HepG2 (cell line): ENCODE measurements around the gene RPAP3. TPM values are rescaled to one million over a fixed set of nuclear protein-coding genes. Genes with fewer than 3 reads are reported as not detected.

Experiments used
- GTF2F1 ChIP-seq: fragments of 150-350 bp; IDR thresholded peaks from 2 replicates; pipeline ENCODE4 v1.6.1; 2014; ENCODE audit warnings: low read length
- JARID2 ChIP-seq: sonication (generic); formaldehyde crosslinking; IDR thresholded peaks from 2 replicates; pipeline ENCODE4 v1.8.1; 2023; ENCODE audit warnings: missing genetic modification reagents, inconsistent platforms; ENCODE audit not compliant: insufficient replicate concordance
- PHF20 ChIP-seq: sonication (generic); formaldehyde crosslinking; IDR thresholded peaks from 2 replicates; pipeline ENCODE4 v1.5.0; 2020; ENCODE audit warnings: mild to moderate bottlenecking, missing genetic modification reagents
- POGZ ChIP-seq: sonication (generic); formaldehyde crosslinking; IDR thresholded peaks from 2 replicates; pipeline ENCODE4 v1.4.0; 2020; ENCODE audit warnings: mild to moderate bottlenecking, missing genetic modification reagents
- SOX13 ChIP-seq, 3 experiments: fragments of 450-650 bp in 1 of 3; sonication (generic) in 1 of 3; formaldehyde crosslinking in 1 of 3; IDR thresholded peaks in 2 of 3; conservative IDR thresholded peaks in 1 of 3; 2 replicates each; pipeline versions ENCODE4 v1.5.0 to v1.6.1; 2016 to 2020; ENCODE audit warnings: antibody characterized with exemption in 1 of 3, mild to moderate bottlenecking in 1 of 3, missing compliant biosample characterization in 1 of 3, missing genetic modification reagents in 1 of 3, moderate library complexity in 1 of 3
- SOX6 ChIP-seq, 2 experiments: fragments of 450-650 bp in 1 of 2; sonication (generic) in 1 of 2; formaldehyde crosslinking in 1 of 2; IDR thresholded peaks; 2 replicates each; pipeline versions ENCODE4 v1.4.0 to v1.6.1; 2017 to 2020; ENCODE audit warnings: antibody characterized with exemption in 1 of 2, mild to moderate bottlenecking in 1 of 2, missing genetic modification reagents in 1 of 2
- TRIM24 ChIP-seq: sonication (generic); formaldehyde crosslinking; IDR thresholded peaks from 2 replicates; pipeline ENCODE4 v1.8.0; 2022; ENCODE audit warnings: mild to moderate bottlenecking, missing genetic modification reagents
- ZFP37 ChIP-seq: sonication (generic); formaldehyde crosslinking; IDR thresholded peaks from 2 replicates; pipeline ENCODE4 v1.4.0; 2020; ENCODE audit warnings: missing genetic modification reagents, borderline replicate concordance
- ZFP41 ChIP-seq: sonication (generic); formaldehyde crosslinking; IDR thresholded peaks from 2 replicates; pipeline ENCODE4 v1.4.0; 2020; ENCODE audit warnings: mild to moderate bottlenecking, missing genetic modification reagents, borderline replicate concordance
- ZFP82 ChIP-seq: sonication (generic); formaldehyde crosslinking; IDR thresholded peaks from 2 replicates; pipeline ENCODE4 v1.5.1; 2020; ENCODE audit warnings: mild to moderate bottlenecking, missing genetic modification reagents, borderline replicate concordance
- ZNF124 ChIP-seq: sonication (generic); formaldehyde crosslinking; IDR thresholded peaks from 2 replicates; pipeline ENCODE4 v1.4.0; 2020; ENCODE audit warnings: missing genetic modification reagents
- ZNF343 ChIP-seq: sonication (generic); formaldehyde crosslinking; IDR thresholded peaks from 2 replicates; pipeline ENCODE4 v1.4.0; 2020; ENCODE audit warnings: mild to moderate bottlenecking, missing genetic modification reagents
- polyA plus RNA-seq, 8 experiments: library from polyadenylated mRNA; depleted of rRNA in 3 of 8; stranded (reverse) in 7 of 8; unstranded in 1 of 8; fragments of >200 nt; fragmentation: Illumina TruSeq in 4 of 8; extraction: Trizol in 4 of 8; gene quantifications; 2 replicates each; pipeline versions ENCODE4 v1.2.1 to v1.2.3, GENCODE V29; 2011 to 2016; ENCODE audit warnings: low read depth in 4 of 8, missing spikeins in 1 of 8, mixed read lengths in 1 of 8; ENCODE audit not compliant: insufficient read depth in 1 of 8
- total RNA-seq, 5 experiments: library from RNA; depleted of rRNA; stranded (reverse); fragments of >200 nt; fragmentation: Illumina TruSeq; extraction: Trizol; gene quantifications; 2 replicates each; pipeline ENCODE4 v1.2.3, GENCODE V29; 2016; ENCODE audit warnings: low read depth in 1 of 5
- TF ChIP-seq, protein P1 (sequence below): sonication (generic); formaldehyde crosslinking; IDR thresholded peaks from 2 replicates; pipeline ENCODE4 v1.5.1; 2020; ENCODE audit warnings: missing genetic modification reagents, mild to moderate bottlenecking, borderline replicate concordance
- TF ChIP-seq, protein P2 (sequence below): sonication (generic); formaldehyde crosslinking; IDR thresholded peaks from 2 replicates; pipeline ENCODE4 v1.9.0; 2021; ENCODE audit warnings: mild to moderate bottlenecking, missing genetic modification reagents
- TF ChIP-seq, protein P3 (sequence below): sonication (generic); formaldehyde crosslinking; IDR thresholded peaks from 2 replicates; pipeline ENCODE4 v1.5.1; 2020; ENCODE audit warnings: mild to moderate bottlenecking, missing genetic modification reagents, moderate library complexity

RPAP3 gene
- total and polyA plus RNA-seq, 2 of the 13 experiments (the other 11 are each of a cell fraction or from before 2014, with no cell fraction given), result 8.8 to 32.8 TPM

DNA sequence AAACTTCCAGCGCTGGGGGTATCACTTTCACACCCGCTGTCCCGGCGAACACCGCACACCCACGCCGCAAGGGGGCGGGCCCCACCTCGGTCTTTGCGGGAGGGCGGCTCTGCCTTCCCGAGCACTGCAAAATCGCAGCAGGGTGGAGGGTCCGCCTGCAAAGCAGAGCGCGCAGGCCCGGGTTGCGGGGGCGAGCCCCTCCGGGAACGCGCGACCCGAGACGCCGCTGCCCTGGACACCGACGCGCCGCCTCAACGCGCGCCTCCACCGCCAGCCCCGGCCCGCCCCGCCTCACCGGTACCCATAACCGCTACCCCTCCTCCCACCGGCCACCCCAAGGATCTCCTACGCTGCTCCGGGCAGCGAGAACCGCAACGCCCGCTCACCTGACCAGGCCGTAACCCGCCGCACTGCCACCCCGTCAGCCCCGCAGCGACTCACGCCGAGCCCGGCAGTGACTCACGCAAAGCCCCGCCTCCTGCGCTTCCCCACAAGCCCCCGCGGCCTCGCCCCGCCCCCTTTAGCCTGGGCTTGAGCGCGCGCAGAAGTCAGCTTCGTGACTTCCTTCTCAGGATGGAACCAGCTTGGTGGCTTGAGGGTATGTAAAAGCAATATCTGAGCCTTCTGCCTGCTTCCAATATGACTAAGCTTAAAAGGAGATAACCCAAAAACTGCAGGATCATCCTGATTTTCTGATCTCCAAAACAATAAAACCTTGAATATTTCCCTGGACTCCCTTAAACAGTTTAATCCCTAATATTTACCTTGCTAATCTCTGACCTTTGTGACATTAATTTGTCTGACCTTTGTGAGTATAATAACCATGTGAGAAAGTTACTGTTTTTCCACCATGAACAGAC is at the start of gene RPAP3 (continued):
- TF ChIP-seq JARID2 (no peak), ZNF343 (CRISPR knock-in tag) (0 out of 2 replicates have a peak, but pooled peaks have one; percentile 37), GTF2F1 (0 out of 2 replicates have a peak, but pooled peaks have one; percentile 13), SOX13 (IDR thresholded peaks at IDR 0.05) (no peak), SOX13 (CRISPR knock-in tag; conservative IDR thresholded peaks at IDR 0.05 in 1 of 2, IDR thresholded peaks at IDR 0.05 in 1 of 2) (no peak), PHF20 (peak; percentile 75), ZFP41 (no peak), ZFP37 (CRISPR knock-in tag) (no peak; the same call in 1 of the 2 replicates), TRIM24 (no peak), POGZ (peak; percentile 46; the same call in 1 of the 2 replicates), SOX6 (IDR thresholded peaks at IDR 0.05) (no peak), SOX6 (CRISPR knock-in tag; IDR thresholded peaks at IDR 0.05) (peak; percentile 36), ZFP82 (no peak), ZNF124 (CRISPR knock-in tag) (no peak)
- TF ChIP-seq, protein P1, sequence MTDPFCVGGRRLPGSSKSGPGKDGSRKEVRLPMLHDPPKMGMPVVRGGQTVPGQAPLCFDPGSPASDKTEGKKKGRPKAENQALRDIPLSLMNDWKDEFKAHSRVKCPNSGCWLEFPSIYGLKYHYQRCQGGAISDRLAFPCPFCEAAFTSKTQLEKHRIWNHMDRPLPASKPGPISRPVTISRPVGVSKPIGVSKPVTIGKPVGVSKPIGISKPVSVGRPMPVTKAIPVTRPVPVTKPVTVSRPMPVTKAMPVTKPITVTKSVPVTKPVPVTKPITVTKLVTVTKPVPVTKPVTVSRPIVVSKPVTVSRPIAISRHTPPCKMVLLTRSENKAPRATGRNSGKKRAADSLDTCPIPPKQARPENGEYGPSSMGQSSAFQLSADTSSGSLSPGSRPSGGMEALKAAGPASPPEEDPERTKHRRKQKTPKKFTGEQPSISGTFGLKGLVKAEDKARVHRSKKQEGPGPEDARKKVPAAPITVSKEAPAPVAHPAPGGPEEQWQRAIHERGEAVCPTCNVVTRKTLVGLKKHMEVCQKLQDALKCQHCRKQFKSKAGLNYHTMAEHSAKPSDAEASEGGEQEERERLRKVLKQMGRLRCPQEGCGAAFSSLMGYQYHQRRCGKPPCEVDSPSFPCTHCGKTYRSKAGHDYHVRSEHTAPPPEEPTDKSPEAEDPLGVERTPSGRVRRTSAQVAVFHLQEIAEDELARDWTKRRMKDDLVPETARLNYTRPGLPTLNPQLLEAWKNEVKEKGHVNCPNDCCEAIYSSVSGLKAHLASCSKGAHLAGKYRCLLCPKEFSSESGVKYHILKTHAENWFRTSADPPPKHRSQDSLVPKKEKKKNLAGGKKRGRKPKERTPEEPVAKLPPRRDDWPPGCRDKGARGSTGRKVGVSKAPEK (CRISPR knock-in tag), result no peak
- TF ChIP-seq, protein P2, sequence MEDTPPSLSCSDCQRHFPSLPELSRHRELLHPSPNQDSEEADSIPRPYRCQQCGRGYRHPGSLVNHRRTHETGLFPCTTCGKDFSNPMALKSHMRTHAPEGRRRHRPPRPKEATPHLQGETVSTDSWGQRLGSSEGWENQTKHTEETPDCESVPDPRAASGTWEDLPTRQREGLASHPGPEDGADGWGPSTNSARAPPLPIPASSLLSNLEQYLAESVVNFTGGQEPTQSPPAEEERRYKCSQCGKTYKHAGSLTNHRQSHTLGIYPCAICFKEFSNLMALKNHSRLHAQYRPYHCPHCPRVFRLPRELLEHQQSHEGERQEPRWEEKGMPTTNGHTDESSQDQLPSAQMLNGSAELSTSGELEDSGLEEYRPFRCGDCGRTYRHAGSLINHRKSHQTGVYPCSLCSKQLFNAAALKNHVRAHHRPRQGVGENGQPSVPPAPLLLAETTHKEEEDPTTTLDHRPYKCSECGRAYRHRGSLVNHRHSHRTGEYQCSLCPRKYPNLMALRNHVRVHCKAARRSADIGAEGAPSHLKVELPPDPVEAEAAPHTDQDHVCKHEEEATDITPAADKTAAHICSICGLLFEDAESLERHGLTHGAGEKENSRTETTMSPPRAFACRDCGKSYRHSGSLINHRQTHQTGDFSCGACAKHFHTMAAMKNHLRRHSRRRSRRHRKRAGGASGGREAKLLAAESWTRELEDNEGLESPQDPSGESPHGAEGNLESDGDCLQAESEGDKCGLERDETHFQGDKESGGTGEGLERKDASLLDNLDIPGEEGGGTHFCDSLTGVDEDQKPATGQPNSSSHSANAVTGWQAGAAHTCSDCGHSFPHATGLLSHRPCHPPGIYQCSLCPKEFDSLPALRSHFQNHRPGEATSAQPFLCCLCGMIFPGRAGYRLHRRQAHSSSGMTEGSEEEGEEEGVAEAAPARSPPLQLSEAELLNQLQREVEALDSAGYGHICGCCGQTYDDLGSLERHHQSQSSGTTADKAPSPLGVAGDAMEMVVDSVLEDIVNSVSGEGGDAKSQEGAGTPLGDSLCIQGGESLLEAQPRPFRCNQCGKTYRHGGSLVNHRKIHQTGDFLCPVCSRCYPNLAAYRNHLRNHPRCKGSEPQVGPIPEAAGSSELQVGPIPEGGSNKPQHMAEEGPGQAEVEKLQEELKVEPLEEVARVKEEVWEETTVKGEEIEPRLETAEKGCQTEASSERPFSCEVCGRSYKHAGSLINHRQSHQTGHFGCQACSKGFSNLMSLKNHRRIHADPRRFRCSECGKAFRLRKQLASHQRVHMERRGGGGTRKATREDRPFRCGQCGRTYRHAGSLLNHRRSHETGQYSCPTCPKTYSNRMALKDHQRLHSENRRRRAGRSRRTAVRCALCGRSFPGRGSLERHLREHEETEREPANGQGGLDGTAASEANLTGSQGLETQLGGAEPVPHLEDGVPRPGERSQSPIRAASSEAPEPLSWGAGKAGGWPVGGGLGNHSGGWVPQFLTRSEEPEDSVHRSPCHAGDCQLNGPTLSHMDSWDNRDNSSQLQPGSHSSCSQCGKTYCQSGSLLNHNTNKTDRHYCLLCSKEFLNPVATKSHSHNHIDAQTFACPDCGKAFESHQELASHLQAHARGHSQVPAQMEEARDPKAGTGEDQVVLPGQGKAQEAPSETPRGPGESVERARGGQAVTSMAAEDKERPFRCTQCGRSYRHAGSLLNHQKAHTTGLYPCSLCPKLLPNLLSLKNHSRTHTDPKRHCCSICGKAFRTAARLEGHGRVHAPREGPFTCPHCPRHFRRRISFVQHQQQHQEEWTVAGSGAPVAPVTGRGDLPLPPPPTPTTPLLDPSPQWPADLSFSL (CRISPR knock-in tag), result 0 out of 2 replicates have a peak, but pooled peaks have one; percentile 14
- TF ChIP-seq, protein P3, sequence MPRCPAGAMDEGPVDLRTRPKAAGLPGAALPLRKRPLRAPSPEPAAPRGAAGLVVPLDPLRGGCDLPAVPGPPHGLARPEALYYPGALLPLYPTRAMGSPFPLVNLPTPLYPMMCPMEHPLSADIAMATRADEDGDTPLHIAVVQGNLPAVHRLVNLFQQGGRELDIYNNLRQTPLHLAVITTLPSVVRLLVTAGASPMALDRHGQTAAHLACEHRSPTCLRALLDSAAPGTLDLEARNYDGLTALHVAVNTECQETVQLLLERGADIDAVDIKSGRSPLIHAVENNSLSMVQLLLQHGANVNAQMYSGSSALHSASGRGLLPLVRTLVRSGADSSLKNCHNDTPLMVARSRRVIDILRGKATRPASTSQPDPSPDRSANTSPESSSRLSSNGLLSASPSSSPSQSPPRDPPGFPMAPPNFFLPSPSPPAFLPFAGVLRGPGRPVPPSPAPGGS (CRISPR knock-in tag), result no peak; the same call in 1 of the 2 replicates
